Hematopoietic multipotent progenitor cell treated with erythropoietin and hydrocortisone succinate and interleukin-3 and kit ligand, for 15 days (in vitro differentiated cells): ENCODE data around the gene ALDH8A1.
"Not testable (repeated sequence)": the region's sequence is repeated elsewhere in the genome, so short reads cannot be mapped to it uniquely, and the experiment has no call there.

Experiments
- DNase-seq: peaks from one replicate; pipeline ENCODE4 v3.0.0-alpha.2; 2015; ENCODE audit warnings: low spot score

Gene ALDH8A1

GRCh38 chr6:134910593-134910935 is 39.3 kb downstream of the ALDH8A1 start:
- no peak for DNase-seq

GRCh38 chr6:134909701-134910592 is 40.0 kb downstream of the ALDH8A1 start:
- no peak for DNase-seq

GRCh38 chr6:134908906-134909516 is 40.9 kb downstream of the ALDH8A1 start:
- no peak for DNase-seq

GRCh38 chr6:134904731-134905130 is 45.2 kb downstream of the ALDH8A1 start:
- not testable (repeated sequence) for DNase-seq

GRCh38 chr6:134903448-134903847 is 46.5 kb downstream of the ALDH8A1 start:
- no peak for DNase-seq

GRCh38 chr6:134902936-134903335 is 47.0 kb downstream of the ALDH8A1 start:
- DNase-seq: no peak

- no peak for DNase-seq
Measured at GRCh38 chr6:134902074-134902861, 47.6 kb downstream of the ALDH8A1 start.

GRCh38 chr6:134898575-134898974 is 51.3 kb downstream of the ALDH8A1 start:
- DNase-seq: no peak

GRCh38 chr6:134898166-134898565 is 51.7 kb downstream of the ALDH8A1 start:
- DNase-seq: not testable (repeated sequence)

- DNase-seq: no peak
Measured at GRCh38 chr6:134896910-134897309, 53.0 kb downstream of the ALDH8A1 start.

GRCh38 chr6:134894800-134895199 is 55.1 kb downstream of the ALDH8A1 start:
- DNase-seq: no peak

- no peak for DNase-seq
Measured at GRCh38 chr6:134892362-134892761, 57.5 kb downstream of the ALDH8A1 start.

- DNase-seq: no peak
Measured at GRCh38 chr6:134891633-134892032, 58.3 kb downstream of the ALDH8A1 start.

GRCh38 chr6:134888316-134888715 is 61.6 kb downstream of the ALDH8A1 start:
- no peak for DNase-seq

- DNase-seq: no peak
Measured at GRCh38 chr6:134884752-134885151, 65.1 kb downstream of the ALDH8A1 start.

- no peak for DNase-seq
Measured at GRCh38 chr6:134883314-134883713, 66.6 kb downstream of the ALDH8A1 start.

- peak; percentile 49 for DNase-seq
Measured at GRCh38 chr6:134882426-134883038, 67.4 kb downstream of the ALDH8A1 start.

GRCh38 chr6:134880487-134881190 is 69.3 kb downstream of the ALDH8A1 start:
- no peak for DNase-seq

GRCh38 chr6:134878136-134878535 is 71.8 kb downstream of the ALDH8A1 start:
- no peak for DNase-seq

GRCh38 chr6:134875367-134875766 is 74.5 kb downstream of the ALDH8A1 start:
- peak; percentile 10 for DNase-seq

GRCh38 chr6:134873500-134874388 is 76.2 kb downstream of the ALDH8A1 start:
- DNase-seq: no peak
